HEK293 (cell line): Measurements from ENCODE around the gene CD300LG.
A peak's percentile ranks its signal among the peaks of the same experiment; 100 is the strongest.

Source experiments
- CTCF ChIA-PET: fragments of 350-600 bp; formaldehyde crosslinking; extraction: SDS; loops from one replicate; lab custom pipeline; 2021; ENCODE audit warnings: antibody characterized with exemption; lab: Yijun Ruan, JAX
- POLR2A ChIA-PET: fragments of 300-600 bp; formaldehyde crosslinking; extraction: SDS; loops from one replicate; lab custom pipeline; 2020; ENCODE audit warnings: antibody characterized with exemption, inconsistent platforms; lab: Yijun Ruan, JAX
- H3K27ac ChIP-seq: fragments of 200-500 bp; sonication (Bioruptor generic); 2 replicates; pipeline ENCODE4 v1.5.1; 2014; ENCODE audit warnings: low read depth, low read length, control low read depth, inconsistent platforms; ENCODE audit errors: extremely low read depth
- H3K36me3 ChIP-seq, 2 experiments: fragments of 200-500 bp in 1 of 2; sonication (Bioruptor generic) in 1 of 2; 1 replicate in 1 of 2; 2 replicates in 1 of 2; pipeline ENCODE4 v1.5.1; 2014 to 2017; ENCODE audit warnings: inconsistent platforms in 2 of 2, low read length in 2 of 2; ENCODE audit not compliant: control insufficient read depth in 2 of 2, insufficient read depth in 1 of 2
- H3K4me1 ChIP-seq: fragments of 200-500 bp; sonication (Bioruptor generic); 2 replicates; pipeline ENCODE4 v1.5.1; 2014; ENCODE audit warnings: mild to moderate bottlenecking, low read length, inconsistent platforms; ENCODE audit not compliant: control insufficient read depth, insufficient read depth
- H3K4me3 ChIP-seq: 2 replicates; pipeline ENCODE4 v1.5.1; 2011; ENCODE audit warnings: low read depth, mild to moderate bottlenecking, control low read depth, low read length, moderate library complexity
- H3K9me3 ChIP-seq: fragments of 200-500 bp; sonication (Bioruptor generic); 2 replicates; pipeline ENCODE4 v1.5.1; 2014; ENCODE audit warnings: low read depth, low read length, inconsistent platforms; ENCODE audit not compliant: control insufficient read depth, insufficient read depth
- HOXC10 ChIP-seq: sonication (generic); formaldehyde crosslinking; IDR thresholded peaks from 2 replicates; pipeline ENCODE4 v1.8.1; 2023; ENCODE audit warnings: mild to moderate bottlenecking, missing genetic modification reagents
- KLF16 ChIP-seq: fragments of 450-650 bp; formaldehyde crosslinking; IDR thresholded peaks from 2 replicates; pipeline ENCODE4 v1.5.1; 2017; ENCODE audit warnings: missing biosample characterization, missing genetic modification characterization
- KLF7 ChIP-seq: fragments of 450-650 bp; formaldehyde crosslinking; IDR thresholded peaks from 2 replicates; pipeline ENCODE4 v1.5.1; 2016; ENCODE audit warnings: missing biosample characterization, missing genetic modification characterization, borderline replicate concordance
- KLF9 ChIP-seq: fragments of 450-650 bp; formaldehyde crosslinking; IDR thresholded peaks from 2 replicates; pipeline ENCODE4 v1.5.1; 2016; ENCODE audit warnings: missing biosample characterization, missing genetic modification characterization, low read depth
- OSR2 ChIP-seq: fragments of 450-650 bp; formaldehyde crosslinking; IDR thresholded peaks from 2 replicates; pipeline ENCODE4 v1.5.1; 2016; ENCODE audit warnings: missing biosample characterization, missing genetic modification characterization
- PBX3 ChIP-seq: sonication (generic); formaldehyde crosslinking; IDR thresholded peaks from 2 replicates; pipeline ENCODE4 v1.8.1; 2022; ENCODE audit warnings: mild to moderate bottlenecking, moderate library complexity, missing genetic modification reagents
- SCRT1 ChIP-seq: fragments of 450-650 bp; formaldehyde crosslinking; IDR thresholded peaks from 2 replicates; pipeline ENCODE4 v1.5.1; 2016; ENCODE audit warnings: missing biosample characterization, missing genetic modification characterization, borderline replicate concordance
- ZBTB26 ChIP-seq: fragments of 450-650 bp; formaldehyde crosslinking; optimal IDR thresholded peaks from 2 replicates; pipeline ENCODE3; 2016; ENCODE audit warnings: missing biosample characterization, mild to moderate bottlenecking, missing genetic modification characterization
- ZNF114 ChIP-seq: fragments of 450-650 bp; formaldehyde crosslinking; IDR thresholded peaks from 2 replicates; pipeline ENCODE4 v1.5.0; 2017; ENCODE audit warnings: missing biosample characterization, missing genetic modification characterization
- ZNF202 ChIP-seq: fragments of 450-650 bp; formaldehyde crosslinking; IDR thresholded peaks from 2 replicates; pipeline ENCODE4 v1.5.1; 2016; ENCODE audit warnings: missing biosample characterization, missing genetic modification characterization, borderline replicate concordance
- ZNF266 ChIP-seq: fragments of 450-650 bp; formaldehyde crosslinking; IDR thresholded peaks from 2 replicates; pipeline ENCODE4 v1.5.1; 2016; ENCODE audit warnings: missing biosample characterization, missing genetic modification characterization, low read depth
- ZNF624 ChIP-seq: fragments of 450-650 bp; formaldehyde crosslinking; IDR thresholded peaks from 2 replicates; pipeline ENCODE4 v1.5.1; 2017; ENCODE audit warnings: missing biosample characterization, missing genetic modification characterization
- ZNF830 ChIP-seq: fragments of 450-650 bp; IDR thresholded peaks from 2 replicates; pipeline ENCODE4 v1.5.0; 2018; ENCODE audit warnings: missing biosample characterization, missing genetic modification characterization, low read depth, mild to moderate bottlenecking, moderate library complexity
- TF ChIP-seq, protein P1 (sequence below): fragments of 450-650 bp; formaldehyde crosslinking; IDR thresholded peaks from 2 replicates; pipeline ENCODE4 v1.5.1; 2017; ENCODE audit warnings: missing biosample characterization, missing genetic modification characterization
- TF ChIP-seq, protein P2 (sequence below): fragments of 450-650 bp; formaldehyde crosslinking; conservative IDR thresholded peaks from 2 replicates; pipeline ENCODE4 v1.5.1; 2016; ENCODE audit warnings: low read depth, missing biosample characterization, missing genetic modification characterization
- TF ChIP-seq, protein P3 (sequence below): fragments of 450-650 bp; formaldehyde crosslinking; IDR thresholded peaks from 2 replicates; pipeline ENCODE4 v1.5.1; 2016; ENCODE audit warnings: missing biosample characterization, missing genetic modification characterization

CD300LG gene

DNA sequence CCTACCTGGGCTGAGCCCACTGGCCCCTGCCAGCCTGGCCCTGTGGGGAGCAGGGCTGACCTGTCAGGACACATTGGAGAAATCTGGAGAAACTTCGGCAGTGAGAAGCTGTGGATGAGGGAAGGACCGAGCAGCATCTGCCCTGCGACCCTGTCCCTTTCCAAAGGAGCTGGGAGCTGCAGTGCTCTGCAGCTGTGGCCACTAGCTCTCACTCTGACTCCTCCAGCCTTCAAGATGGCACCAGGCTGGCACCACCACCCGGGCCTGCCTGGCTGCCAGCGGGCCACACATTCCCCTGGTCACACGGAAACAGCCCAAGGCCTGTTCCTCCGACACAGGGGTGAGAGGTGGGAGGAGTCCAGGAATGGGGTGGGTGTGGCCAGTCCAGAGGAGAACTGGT is 30.1 kb downstream of the CD300LG start:
- Histone ChIP-seq H3K36me3 (peaks cover 3 to 41% of the 10 kb centered on the region in 2 experiments; a peak in 2 of 3 replicates), H3K9me3 (no peaks in the 10 kb centered on the region), H3K4me1 (no peaks in the 10 kb centered on the region; the same call in 1 of the 2 replicates), H3K27ac (no peak overlapping the region), H3K4me3 (no peak overlapping the region)
- ChIA-PET CTCF (interaction anchor here (0.7 to 6.1 kb wide), 11 partner anchors 9 to 165 kb away, joined by 4 to 106 read pairs (median 37); partner anchors contain the start of genes CD300LG and PPY), POLR2A (interaction anchor here (1.3 kb wide), 1 partner anchor 62 kb away, joined by 3 read pairs; no protein-coding TSS in a partner anchor)
- TF ChIP-seq HOXC10 (CRISPR knock-in tag), result no peak
- TF ChIP-seq, protein P1, sequence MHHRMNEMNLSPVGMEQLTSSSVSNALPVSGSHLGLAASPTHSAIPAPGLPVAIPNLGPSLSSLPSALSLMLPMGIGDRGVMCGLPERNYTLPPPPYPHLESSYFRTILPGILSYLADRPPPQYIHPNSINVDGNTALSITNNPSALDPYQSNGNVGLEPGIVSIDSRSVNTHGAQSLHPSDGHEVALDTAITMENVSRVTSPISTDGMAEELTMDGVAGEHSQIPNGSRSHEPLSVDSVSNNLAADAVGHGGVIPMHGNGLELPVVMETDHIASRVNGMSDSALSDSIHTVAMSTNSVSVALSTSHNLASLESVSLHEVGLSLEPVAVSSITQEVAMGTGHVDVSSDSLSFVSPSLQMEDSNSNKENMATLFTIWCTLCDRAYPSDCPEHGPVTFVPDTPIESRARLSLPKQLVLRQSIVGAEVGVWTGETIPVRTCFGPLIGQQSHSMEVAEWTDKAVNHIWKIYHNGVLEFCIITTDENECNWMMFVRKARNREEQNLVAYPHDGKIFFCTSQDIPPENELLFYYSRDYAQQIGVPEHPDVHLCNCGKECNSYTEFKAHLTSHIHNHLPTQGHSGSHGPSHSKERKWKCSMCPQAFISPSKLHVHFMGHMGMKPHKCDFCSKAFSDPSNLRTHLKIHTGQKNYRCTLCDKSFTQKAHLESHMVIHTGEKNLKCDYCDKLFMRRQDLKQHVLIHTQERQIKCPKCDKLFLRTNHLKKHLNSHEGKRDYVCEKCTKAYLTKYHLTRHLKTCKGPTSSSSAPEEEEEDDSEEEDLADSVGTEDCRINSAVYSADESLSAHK (tag by site-specific recombination), result no peak
- 0 out of 2 replicates have a peak, but pooled peaks have one; percentile 42 for TF ChIP-seq KLF9 (tag by site-specific recombination)
- TF ChIP-seq ZNF202 (tag by site-specific recombination), result no peak
- TF ChIP-seq ZNF624, result no peak
- no peak for TF ChIP-seq ZNF266 (tag by site-specific recombination)

DNA sequence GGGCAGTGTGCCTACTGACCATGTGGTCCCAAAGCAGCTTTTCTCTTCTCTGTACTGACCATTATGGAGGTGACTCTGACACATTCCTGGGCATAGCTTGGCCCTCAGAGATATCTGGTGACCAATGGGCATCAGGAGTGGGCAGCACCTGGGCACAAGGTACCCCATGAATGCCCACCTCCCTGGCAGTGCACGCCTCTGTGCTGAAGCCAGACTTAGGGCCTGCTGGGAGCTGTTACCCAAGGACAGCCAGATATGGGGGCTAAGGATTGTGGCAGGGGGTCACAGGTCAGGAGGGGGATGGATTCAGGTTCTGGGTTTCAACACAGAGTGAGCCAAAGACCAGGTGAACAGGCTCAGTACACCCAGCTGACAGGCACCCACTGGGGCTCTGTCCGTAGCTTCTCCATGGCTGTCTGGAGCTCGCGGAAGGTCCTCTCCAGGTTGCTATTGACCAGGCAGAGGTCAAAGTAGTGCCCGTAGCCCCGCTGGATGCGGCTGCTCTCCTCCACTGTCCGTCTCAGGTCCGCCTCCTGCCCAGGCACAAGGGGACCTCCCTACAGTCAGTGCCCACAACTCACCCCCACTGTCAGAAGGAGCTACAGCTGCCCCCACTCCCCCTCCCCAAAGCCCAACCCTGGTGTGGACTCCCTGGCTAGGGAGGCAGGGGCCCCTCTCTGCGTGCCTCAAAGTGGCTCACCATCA is 30.6 kb downstream of the CD300LG start:
- CTCF ChIA-PET, result interaction anchor here (0.5 to 6.1 kb wide), 56 partner anchors 10 to 1172 kb away, joined by 3 to 106 read pairs (median 4); partner anchors contain the start of genes ASB16, CD300LG, MPP2 and PPY
- POLR2A ChIA-PET, result interaction anchor here (1.3 kb wide), 1 partner anchor 61 kb away, joined by 3 read pairs; no protein-coding TSS in a partner anchor
- H3K9me3 ChIP-seq, result no peaks in the 10 kb centered on the region
- no peaks in the 10 kb centered on the region; the same call in 1 of the 2 replicates for H3K4me1 ChIP-seq
- no peak overlapping the region for H3K4me3 ChIP-seq
- peaks cover 3 to 44% of the 10 kb centered on the region in 2 experiments; a peak in 2 of 3 replicates for H3K36me3 ChIP-seq
- H3K27ac ChIP-seq, result no peak overlapping the region
- TF ChIP-seq ZNF114 (no peak), ZNF830 (tag by site-specific recombination) (no peak), PBX3 (CRISPR knock-in tag) (no peak), KLF7 (no peak), OSR2 (tag by site-specific recombination) (no peak), SCRT1 (tag by site-specific recombination) (no peak), ZBTB26 (tag by site-specific recombination) (no peak), KLF16 (tag by site-specific recombination) (no peak)
- TF ChIP-seq, protein P2, sequence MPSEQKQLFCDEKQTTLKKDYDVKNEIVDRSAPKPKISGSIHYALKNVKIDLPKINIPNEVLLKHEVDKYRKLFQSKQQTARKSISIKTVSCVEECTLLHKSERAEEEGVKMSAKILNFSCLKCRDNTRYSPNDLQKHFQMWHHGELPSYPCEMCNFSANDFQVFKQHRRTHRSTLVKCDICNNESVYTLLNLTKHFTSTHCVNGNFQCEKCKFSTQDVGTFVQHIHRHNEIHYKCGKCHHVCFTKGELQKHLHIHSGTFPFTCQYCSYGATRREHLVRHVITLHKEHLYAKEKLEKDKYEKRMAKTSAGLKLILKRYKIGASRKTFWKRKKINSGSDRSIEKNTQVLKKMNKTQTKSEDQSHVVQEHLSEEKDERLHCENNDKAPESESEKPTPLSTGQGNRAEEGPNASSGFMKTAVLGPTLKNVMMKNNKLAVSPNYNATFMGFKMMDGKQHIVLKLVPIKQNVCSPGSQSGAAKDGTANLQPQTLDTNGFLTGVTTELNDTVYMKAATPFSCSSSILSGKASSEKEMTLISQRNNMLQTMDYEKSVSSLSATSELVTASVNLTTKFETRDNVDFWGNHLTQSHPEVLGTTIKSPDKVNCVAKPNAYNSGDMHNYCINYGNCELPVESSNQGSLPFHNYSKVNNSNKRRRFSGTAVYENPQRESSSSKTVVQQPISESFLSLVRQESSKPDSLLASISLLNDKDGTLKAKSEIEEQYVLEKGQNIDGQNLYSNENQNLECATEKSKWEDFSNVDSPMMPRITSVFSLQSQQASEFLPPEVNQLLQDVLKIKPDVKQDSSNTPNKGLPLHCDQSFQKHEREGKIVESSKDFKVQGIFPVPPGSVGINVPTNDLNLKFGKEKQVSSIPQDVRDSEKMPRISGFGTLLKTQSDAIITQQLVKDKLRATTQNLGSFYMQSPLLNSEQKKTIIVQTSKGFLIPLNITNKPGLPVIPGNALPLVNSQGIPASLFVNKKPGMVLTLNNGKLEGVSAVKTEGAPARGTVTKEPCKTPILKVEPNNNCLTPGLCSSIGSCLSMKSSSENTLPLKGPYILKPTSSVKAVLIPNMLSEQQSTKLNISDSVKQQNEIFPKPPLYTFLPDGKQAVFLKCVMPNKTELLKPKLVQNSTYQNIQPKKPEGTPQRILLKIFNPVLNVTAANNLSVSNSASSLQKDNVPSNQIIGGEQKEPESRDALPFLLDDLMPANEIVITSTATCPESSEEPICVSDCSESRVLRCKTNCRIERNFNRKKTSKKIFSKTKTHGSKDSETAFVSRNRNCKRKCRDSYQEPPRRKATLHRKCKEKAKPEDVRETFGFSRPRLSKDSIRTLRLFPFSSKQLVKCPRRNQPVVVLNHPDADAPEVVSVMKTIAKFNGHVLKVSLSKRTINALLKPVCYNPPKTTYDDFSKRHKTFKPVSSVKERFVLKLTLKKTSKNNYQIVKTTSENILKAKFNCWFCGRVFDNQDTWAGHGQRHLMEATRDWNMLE (tag by site-specific recombination), result no peak
- TF ChIP-seq, protein P3, sequence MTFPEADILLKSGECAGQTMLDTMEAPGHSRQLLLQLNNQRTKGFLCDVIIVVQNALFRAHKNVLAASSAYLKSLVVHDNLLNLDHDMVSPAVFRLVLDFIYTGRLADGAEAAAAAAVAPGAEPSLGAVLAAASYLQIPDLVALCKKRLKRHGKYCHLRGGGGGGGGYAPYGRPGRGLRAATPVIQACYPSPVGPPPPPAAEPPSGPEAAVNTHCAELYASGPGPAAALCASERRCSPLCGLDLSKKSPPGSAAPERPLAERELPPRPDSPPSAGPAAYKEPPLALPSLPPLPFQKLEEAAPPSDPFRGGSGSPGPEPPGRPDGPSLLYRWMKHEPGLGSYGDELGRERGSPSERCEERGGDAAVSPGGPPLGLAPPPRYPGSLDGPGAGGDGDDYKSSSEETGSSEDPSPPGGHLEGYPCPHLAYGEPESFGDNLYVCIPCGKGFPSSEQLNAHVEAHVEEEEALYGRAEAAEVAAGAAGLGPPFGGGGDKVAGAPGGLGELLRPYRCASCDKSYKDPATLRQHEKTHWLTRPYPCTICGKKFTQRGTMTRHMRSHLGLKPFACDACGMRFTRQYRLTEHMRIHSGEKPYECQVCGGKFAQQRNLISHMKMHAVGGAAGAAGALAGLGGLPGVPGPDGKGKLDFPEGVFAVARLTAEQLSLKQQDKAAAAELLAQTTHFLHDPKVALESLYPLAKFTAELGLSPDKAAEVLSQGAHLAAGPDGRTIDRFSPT (tag by site-specific recombination), result peak; percentile 77
- TF ChIP-seq, protein P1 (tag by site-specific recombination), result no peak
